Esophagus muscularis mucosa (tissue), 4 donors: ENCODE measurements around the gene IRX5. TPM values are rescaled to one million over a fixed set of nuclear protein-coding genes. Genes with fewer than 3 reads are reported as not detected.

Experiments
- DNase-seq: peaks from one replicate; pipeline ENCODE4 v3.0.0-alpha.2; 2017; ENCODE audit errors: extremely low spot score
- H3K27ac ChIP-seq, 4 donors: fragments of 200-600 bp; sonication (generic); replicated peaks in 1 of 4; 1 replicate in 3 of 4; 2 replicates in 1 of 4; pipeline ENCODE4 v1.5.1; 2016 to 2019; ENCODE audit warnings: mild to moderate bottlenecking in 1 of 4
- H3K27me3 ChIP-seq, 4 donors: fragments of 200-600 bp; sonication (generic); one replicate each; pipeline versions ENCODE4 v1.5.1 to v1.6.0; 2016 to 2019
- H3K36me3 ChIP-seq, 4 donors: fragments of 200-600 bp; sonication (generic); one replicate each; pipeline ENCODE4 v1.5.1; 2016 to 2019
- H3K4me1 ChIP-seq, 4 donors: fragments of 200-600 bp; sonication (generic); one replicate each; pipeline ENCODE4 v1.5.1; 2016 to 2019
- H3K4me3 ChIP-seq, 4 donors: fragments of 200-600 bp; sonication (generic); 1 replicate in 2 of 4; 2 replicates in 2 of 4; pipeline ENCODE4 v1.5.1; 2016 to 2019; ENCODE audit warnings: mild to moderate bottlenecking in 4 of 4, moderate library complexity in 1 of 4
- H3K9me3 ChIP-seq, 4 donors: fragments of 200-600 bp; sonication (generic); 1 replicate in 3 of 4; 2 replicates in 1 of 4; pipeline ENCODE4 v1.5.1; 2016 to 2019
- EP300 ChIP-seq: sonication (generic); formaldehyde crosslinking; IDR thresholded peaks from one replicate; pipeline ENCODE4 v1.6.1; 2017; ENCODE audit warnings: antibody characterized with exemption
- POLR2A ChIP-seq: fragments of 450-650 bp; IDR thresholded peaks from one replicate; pipeline ENCODE4 v1.6.1; 2017; ENCODE audit warnings: antibody characterized with exemption, moderate library complexity, mild to moderate bottlenecking, low read depth
- POLR2AphosphoS5 ChIP-seq, 2 donors: sonication (generic); formaldehyde crosslinking; IDR thresholded peaks; one replicate each; pipeline ENCODE4 v1.6.1; 2017; ENCODE audit warnings: antibody characterized with exemption in 2 of 2
- WGBS: methylation state at CpG from one replicate; pipeline ENCODE4 v1.1.5; 2018; 5-methylcytosine and 5-hydroxymethylcytosine counted together
- intact Hi-C: fragments of 100-400 bp; cut with DNase I; formaldehyde crosslinking; loops from one replicate; pipeline ENCODE4 v1.15.1; 2023
- total RNA-seq, 4 donors: library from RNA; depleted of rRNA; stranded (reverse); fragments of >200 nt; gene quantifications; one replicate each; pipeline versions ENCODE4 v1.1.0 to v1.2.1, GENCODE V29; 2016
- TF ChIP-seq, protein P1 (sequence below), 3 experiments: fragments of 200-600 bp in 2 of 3; fragments of 450-650 bp in 1 of 3; sonication (generic) in 2 of 3; IDR thresholded peaks; one replicate each; pipeline ENCODE4 v1.5.1; 2017 to 2019; ENCODE audit warnings: antibody characterized with exemption in 3 of 3, mild to moderate bottlenecking in 2 of 3, moderate library complexity in 1 of 3

IRX5 gene
- total RNA-seq, 4 donors from 2014 or later = 0.52 TPM; not detected in 3

- Histone ChIP-seq H3K4me1 (no peaks in the 10 kb centered on the region), H3K4me3 (no peak overlapping the region), H3K27ac (no peak overlapping the region), H3K27me3 (no peaks in the 10 kb centered on the region), H3K9me3 (no peaks in the 10 kb centered on the region), H3K36me3 (no peaks in the 10 kb centered on the region)
- DNase-seq = no peak
- TF ChIP-seq, protein P1, sequence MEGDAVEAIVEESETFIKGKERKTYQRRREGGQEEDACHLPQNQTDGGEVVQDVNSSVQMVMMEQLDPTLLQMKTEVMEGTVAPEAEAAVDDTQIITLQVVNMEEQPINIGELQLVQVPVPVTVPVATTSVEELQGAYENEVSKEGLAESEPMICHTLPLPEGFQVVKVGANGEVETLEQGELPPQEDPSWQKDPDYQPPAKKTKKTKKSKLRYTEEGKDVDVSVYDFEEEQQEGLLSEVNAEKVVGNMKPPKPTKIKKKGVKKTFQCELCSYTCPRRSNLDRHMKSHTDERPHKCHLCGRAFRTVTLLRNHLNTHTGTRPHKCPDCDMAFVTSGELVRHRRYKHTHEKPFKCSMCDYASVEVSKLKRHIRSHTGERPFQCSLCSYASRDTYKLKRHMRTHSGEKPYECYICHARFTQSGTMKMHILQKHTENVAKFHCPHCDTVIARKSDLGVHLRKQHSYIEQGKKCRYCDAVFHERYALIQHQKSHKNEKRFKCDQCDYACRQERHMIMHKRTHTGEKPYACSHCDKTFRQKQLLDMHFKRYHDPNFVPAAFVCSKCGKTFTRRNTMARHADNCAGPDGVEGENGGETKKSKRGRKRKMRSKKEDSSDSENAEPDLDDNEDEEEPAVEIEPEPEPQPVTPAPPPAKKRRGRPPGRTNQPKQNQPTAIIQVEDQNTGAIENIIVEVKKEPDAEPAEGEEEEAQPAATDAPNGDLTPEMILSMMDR (IDR thresholded peaks at IDR 0.05) = no peak
- TF ChIP-seq POLR2AphosphoS5 (IDR thresholded peaks at IDR 0.05) (no peak), POLR2A (no peak), EP300 (no peak)
- 93% methylated on average over 13 of the region's 13 CpGs for WGBS
- intact Hi-C loops = no loop called here
Observed at GRCh38 chr16:54976651-54977200, 46.1 kb downstream of the IRX5 start.

DNA sequence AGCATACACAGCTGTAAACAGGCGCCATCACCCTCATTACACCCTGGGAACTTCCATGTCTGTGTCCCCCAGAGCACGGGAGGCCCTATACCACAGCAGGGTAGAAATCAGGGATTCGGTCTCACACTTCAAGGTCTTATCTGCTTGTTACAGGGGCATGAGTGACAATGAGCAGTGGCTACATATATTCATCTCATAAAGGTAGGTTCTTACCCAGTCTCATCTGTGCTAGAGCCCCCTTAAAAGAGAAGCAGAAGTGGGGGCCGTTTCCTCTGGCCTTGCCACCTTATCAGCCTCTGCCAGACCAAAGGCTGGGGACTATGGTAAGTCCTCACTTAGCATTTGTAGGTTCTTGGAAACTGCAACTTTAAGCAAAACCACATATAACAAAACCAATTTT, 46.5 kb downstream of the IRX5 start:
- H3K27me3 ChIP-seq = no peaks in the 10 kb centered on the region
- no peaks in the 10 kb centered on the region for H3K9me3 ChIP-seq
- no peaks in the 10 kb centered on the region for H3K4me1 ChIP-seq
- H3K4me3 ChIP-seq = no peak overlapping the region
- DNase-seq = no peak
- no peak overlapping the region for H3K27ac ChIP-seq
- 65% methylated on average over 4 of the region's 4 CpGs for WGBS
- TF ChIP-seq POLR2A (no peak), EP300 (no peak), POLR2AphosphoS5 (IDR thresholded peaks at IDR 0.05) (no peak)
- TF ChIP-seq, protein P1 (IDR thresholded peaks at IDR 0.05) = no peak
- H3K36me3 ChIP-seq = no peaks in the 10 kb centered on the region
- intact Hi-C loops = no loop called here

DNA sequence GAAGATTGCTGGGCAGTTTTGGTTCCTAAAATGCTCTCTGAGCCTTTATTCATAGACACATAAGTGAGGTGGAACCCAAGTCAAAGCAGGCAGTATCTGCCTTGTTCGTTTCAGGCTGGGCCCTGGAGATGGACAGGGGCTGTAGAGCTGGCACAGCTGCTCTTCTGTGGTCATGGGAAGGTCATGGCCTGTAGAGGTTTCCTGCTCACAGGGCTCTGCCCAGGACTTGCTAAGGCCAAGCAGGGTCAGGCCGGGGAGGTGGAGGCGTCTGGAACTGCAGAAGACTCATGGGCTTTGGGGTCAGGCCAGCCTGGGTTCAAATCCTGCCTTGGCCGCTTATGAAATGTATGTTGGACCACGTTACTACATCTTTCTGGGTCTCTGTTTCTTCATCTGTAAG, 50.2 kb downstream of the IRX5 start:
- peaks cover 0 to 5% (median 0%) of the 10 kb centered on the region in 4 donors for H3K4me1 ChIP-seq
- WGBS = 80% methylated on average over 1 of the region's 5 CpGs
- H3K27me3 ChIP-seq = no peaks in the 10 kb centered on the region
- H3K36me3 ChIP-seq = no peaks in the 10 kb centered on the region
- no peak overlapping the region for H3K27ac ChIP-seq
- DNase-seq = no peak
- intact Hi-C loops = no loop called here
- no peak overlapping the region for H3K4me3 ChIP-seq
- no peaks in the 10 kb centered on the region for H3K9me3 ChIP-seq
- TF ChIP-seq POLR2AphosphoS5 (IDR thresholded peaks at IDR 0.05) = no peak
- TF ChIP-seq POLR2A = no peak
- no peak for TF ChIP-seq EP300
- TF ChIP-seq, protein P1 (IDR thresholded peaks at IDR 0.05) = no peak
